ENCODE data around the gene EDAR.

Gene EDAR

GRCh38 chr2:108967757-108968156, 21.3 kb downstream of the EDAR start:
- no peak for DNase-seq (ENCODE audit: low spot score)

GRCh38 chr2:108965540-108966289, 23.3 kb downstream of the EDAR start:
- DNase-seq (ENCODE audit: low spot score), result no peak

GRCh38 chr2:108963057-108963456, 26.0 kb downstream of the EDAR start:
- no peak for DNase-seq (ENCODE audit: low spot score)

- no peak for DNase-seq (ENCODE audit: low spot score)
Observed at GRCh38 chr2:108961796-108962195, 27.2 kb downstream of the EDAR start.

GRCh38 chr2:108960006-108960405, 29.0 kb downstream of the EDAR start:
- DNase-seq (ENCODE audit: low spot score), result no peak

GRCh38 chr2:108959401-108959800, 29.6 kb downstream of the EDAR start:
- no peak for DNase-seq (ENCODE audit: low spot score)

- no peak for DNase-seq (ENCODE audit: low spot score)
Observed at GRCh38 chr2:108958632-108959341, 30.2 kb downstream of the EDAR start.

GRCh38 chr2:108958002-108958401, 31.0 kb downstream of the EDAR start:
- no peak for DNase-seq (ENCODE audit: low spot score)

- DNase-seq (ENCODE audit: low spot score), result no peak
Observed at GRCh38 chr2:108956375-108956774, 32.6 kb downstream of the EDAR start.

- no peak for DNase-seq (ENCODE audit: low spot score)
Observed at GRCh38 chr2:108950369-108951135, 38.5 kb downstream of the EDAR start.

- DNase-seq (ENCODE audit: low spot score), result no peak
Observed at GRCh38 chr2:108949316-108950239, 39.4 kb downstream of the EDAR start.

- DNase-seq (ENCODE audit: low spot score), result no peak
Observed at GRCh38 chr2:108947271-108947907, 41.6 kb downstream of the EDAR start.

GRCh38 chr2:108946442-108946841, 42.6 kb downstream of the EDAR start:
- no peak for DNase-seq (ENCODE audit: low spot score)

- no peak for DNase-seq (ENCODE audit: low spot score)
Observed at GRCh38 chr2:108945969-108946368, 43.1 kb downstream of the EDAR start.

- DNase-seq (ENCODE audit: low spot score), result no peak
Observed at GRCh38 chr2:108944601-108945331, 44.3 kb downstream of the EDAR start.

GRCh38 chr2:108943751-108944150, 45.3 kb downstream of the EDAR start:
- no peak for DNase-seq (ENCODE audit: low spot score)

- DNase-seq (ENCODE audit: low spot score), result no peak
Observed at GRCh38 chr2:108942888-108943287, 46.1 kb downstream of the EDAR start.

GRCh38 chr2:108942231-108942825, 46.7 kb downstream of the EDAR start:
- no peak for DNase-seq (ENCODE audit: low spot score)

GRCh38 chr2:108941767-108942166, 47.3 kb downstream of the EDAR start:
- no peak for DNase-seq (ENCODE audit: low spot score)

GRCh38 chr2:108941161-108941665, 47.8 kb downstream of the EDAR start:
- no peak for DNase-seq (ENCODE audit: low spot score)

Measured in germinal center (tissue), 1 donor.